Posterior vena cava (tissue), 2 donors: ENCODE measurements around the gene SULT1A2. TPM values are rescaled to one million over a fixed set of nuclear protein-coding genes. Genes with fewer than 3 reads are reported as not detected.
"Not testable (repeated sequence)": the region's sequence is repeated elsewhere in the genome, so short reads cannot be mapped to it uniquely, and the experiment has no call there.

Source experiments
- DNase-seq: peaks from one replicate; pipeline ENCODE4 v3.0.0-alpha.2; 2020; ENCODE audit warnings: low spot score
- intact Hi-C, 2 donors: fragments of 100-400 bp; cut with DNase I; formaldehyde crosslinking; loops; one replicate each; pipeline versions ENCODE4 v1.14.1 to v1.14.2; 2022 to 2023
- total RNA-seq, 2 donors: library from RNA; stranded (reverse); fragmentation: NEBNext Ultra II Directional; extraction: Animal tissue kit (Norgen Biotek cat#: 25700); gene quantifications; one replicate each; pipeline ENCODE4 v1.2.1, GENCODE V29; 2021
- donor health status: DM: yes; HTN: yes; CAD: no.
- donor health status: DM: yes; HTN: yes; CAD: no.

The SULT1A2 gene
- total RNA-seq, 2 donors from 2014 or later = 0.65 to 1.1 TPM

GRCh38 chr16:28595451-28595850 lies 1.4 kb downstream of the SULT1A2 start:
- DNase-seq, intact Hi-C loops: not testable (repeated sequence)

- intact Hi-C loops = no loop called here
- DNase-seq = no peak
Observed at GRCh38 chr16:28592979-28593553, 3.8 kb downstream of the SULT1A2 start.

GRCh38 chr16:28592511-28592910 lies 4.3 kb downstream of the SULT1A2 start:
- intact Hi-C loops = no loop called here
- no peak for DNase-seq

- intact Hi-C loops = no loop called here
- DNase-seq = no peak
Observed at GRCh38 chr16:28591355-28591754, 5.5 kb downstream of the SULT1A2 start.

- no peak for DNase-seq
- intact Hi-C loops = no loop called here
Observed at GRCh38 chr16:28590384-28591340, 6.2 kb downstream of the SULT1A2 start.

GRCh38 chr16:28589930-28590329 lies 6.9 kb downstream of the SULT1A2 start:
- intact Hi-C loops = no loop called here

GRCh38 chr16:28589069-28589468 lies 7.8 kb downstream of the SULT1A2 start:
- intact Hi-C loops = no loop called here
- no peak for DNase-seq

More at GRCh38 chr16:28589930-28590329, 6.9 kb downstream of the SULT1A2 start:
- no peak for DNase-seq

GRCh38 chr16:28587386-28587785 lies 9.5 kb downstream of the SULT1A2 start:
- DNase-seq = no peak
- intact Hi-C loops = no loop called here

GRCh38 chr16:28586466-28586865 lies 10.4 kb downstream of the SULT1A2 start:
- intact Hi-C loops = no loop called here

GRCh38 chr16:28585674-28586073 lies 11.2 kb downstream of the SULT1A2 start:
- no peak for DNase-seq
- intact Hi-C loops = no loop called here

More at GRCh38 chr16:28586466-28586865, 10.4 kb downstream of the SULT1A2 start:
- DNase-seq = no peak

GRCh38 chr16:28580726-28581315 lies 16.0 kb downstream of the SULT1A2 start:
- intact Hi-C loops = no loop called here
- peak; percentile 16 for DNase-seq

- peak; percentile 31 for DNase-seq
- intact Hi-C loops = no loop called here
Observed at GRCh38 chr16:28575446-28576109, 21.3 kb downstream of the SULT1A2 start.

GRCh38 chr16:28574925-28575324 lies 21.9 kb downstream of the SULT1A2 start:
- intact Hi-C loops = no loop called here
- DNase-seq = peak; percentile 8

- intact Hi-C loops = no loop called here
- peak; percentile 25 for DNase-seq
Observed at GRCh38 chr16:28573738-28574718, 22.8 kb downstream of the SULT1A2 start.

GRCh38 chr16:28572696-28573510 lies 23.9 kb downstream of the SULT1A2 start:
- DNase-seq = no peak
- intact Hi-C loops = no loop called here

- intact Hi-C loops = no loop called here
- peak; percentile 57 for DNase-seq
Observed at GRCh38 chr16:28569968-28570752, 26.7 kb downstream of the SULT1A2 start.

GRCh38 chr16:28569021-28569420 lies 27.8 kb downstream of the SULT1A2 start:
- intact Hi-C loops = no loop called here
- no peak for DNase-seq
